HepG2 (cell line): Measurements from ENCODE around the gene C9orf50. TPM values are rescaled to one million over a fixed set of nuclear protein-coding genes. Genes with fewer than 3 reads are reported as not detected.

Source experiments
- CCDC6 ChIP-seq: sonication (generic); formaldehyde crosslinking; IDR thresholded peaks from 2 replicates; pipeline ENCODE4 v1.8.1; 2022; ENCODE audit warnings: mild to moderate bottlenecking, missing genetic modification reagents, moderate library complexity
- CSRNP2 ChIP-seq: sonication (generic); formaldehyde crosslinking; conservative IDR thresholded peaks from 2 replicates; pipeline ENCODE4 v1.8.0; 2022; ENCODE audit warnings: low read depth, missing genetic modification reagents
- ETV5 ChIP-seq: IDR thresholded peaks from 2 replicates; pipeline ENCODE4 v1.6.1; 2018; ENCODE audit warnings: missing biosample characterization, missing genetic modification reagents, inconsistent platforms, borderline replicate concordance
- ETV6 ChIP-seq: sonication (generic); formaldehyde crosslinking; conservative IDR thresholded peaks from 2 replicates; pipeline ENCODE4 v1.4.0; 2020; ENCODE audit warnings: missing genetic modification reagents
- FLYWCH1 ChIP-seq: sonication (generic); formaldehyde crosslinking; IDR thresholded peaks from 2 replicates; pipeline ENCODE4 v1.8.1; 2023; ENCODE audit warnings: mild to moderate bottlenecking, missing genetic modification reagents
- FOSL2 ChIP-seq: sonication (generic); formaldehyde crosslinking; IDR thresholded peaks from 2 replicates; pipeline ENCODE4 v1.4.0; 2020; ENCODE audit warnings: missing genetic modification reagents
- HNRNPLL ChIP-seq: fragments of 200-400 bp; formaldehyde crosslinking; IDR thresholded peaks from 2 replicates; pipeline ENCODE4 v1.6.1; 2017; ENCODE audit warnings: mild to moderate bottlenecking, low read depth, low read length; ENCODE audit not compliant: poor library complexity, severe bottlenecking
- KMT2A ChIP-seq: sonication (generic); formaldehyde crosslinking; IDR thresholded peaks from 2 replicates; pipeline ENCODE4 v1.4.0; 2020; ENCODE audit warnings: missing genetic modification reagents
- PITX1 ChIP-seq: sonication (generic); formaldehyde crosslinking; IDR thresholded peaks from 2 replicates; pipeline ENCODE4 v1.5.1; 2020; ENCODE audit warnings: mild to moderate bottlenecking, missing genetic modification reagents
- TRIM22 ChIP-seq: fragments of 450-650 bp; IDR thresholded peaks from 2 replicates; pipeline ENCODE4 v1.6.1; 2017
- ZBTB42 ChIP-seq: sonication (generic); formaldehyde crosslinking; IDR thresholded peaks from 2 replicates; pipeline ENCODE4 v1.5.0; 2020; ENCODE audit warnings: mild to moderate bottlenecking, missing genetic modification reagents
- ZNF337 ChIP-seq: sonication (generic); formaldehyde crosslinking; IDR thresholded peaks from 2 replicates; pipeline ENCODE4 v1.5.1; 2020; ENCODE audit warnings: missing genetic modification reagents, low read depth, mild to moderate bottlenecking, borderline replicate concordance
- ZNF432 ChIP-seq: sonication (generic); formaldehyde crosslinking; IDR thresholded peaks from 2 replicates; pipeline ENCODE4 v1.5.0; 2020; ENCODE audit warnings: missing genetic modification reagents, mild to moderate bottlenecking, borderline replicate concordance
- ZNF446 ChIP-seq: sonication (generic); formaldehyde crosslinking; IDR thresholded peaks from 2 replicates; pipeline ENCODE4 v1.5.0; 2020; ENCODE audit warnings: mild to moderate bottlenecking, missing genetic modification reagents
- ZNF512 ChIP-seq: sonication (generic); formaldehyde crosslinking; IDR thresholded peaks from 2 replicates; pipeline ENCODE4 v1.4.0; 2020; ENCODE audit warnings: mild to moderate bottlenecking, missing genetic modification reagents
- ZNF589 ChIP-seq: sonication (generic); formaldehyde crosslinking; conservative IDR thresholded peaks from 2 replicates; pipeline ENCODE4 v1.8.0; 2022; ENCODE audit warnings: mild to moderate bottlenecking, moderate library complexity, missing genetic modification reagents
- polyA plus RNA-seq, 8 experiments: library from polyadenylated mRNA; depleted of rRNA in 3 of 8; stranded (reverse) in 7 of 8; unstranded in 1 of 8; fragments of >200 nt; fragmentation: Illumina TruSeq in 4 of 8; extraction: Trizol in 4 of 8; gene quantifications; 2 replicates each; pipeline versions ENCODE4 v1.2.1 to v1.2.3, GENCODE V29; 2011 to 2016; ENCODE audit warnings: low read depth in 4 of 8, missing spikeins in 1 of 8, mixed read lengths in 1 of 8; ENCODE audit not compliant: insufficient read depth in 1 of 8
- total RNA-seq, 5 experiments: library from RNA; depleted of rRNA; stranded (reverse); fragments of >200 nt; fragmentation: Illumina TruSeq; extraction: Trizol; gene quantifications; 2 replicates each; pipeline ENCODE4 v1.2.3, GENCODE V29; 2016; ENCODE audit warnings: low read depth in 1 of 5
- TF ChIP-seq, protein P1 (sequence below): sonication (generic); formaldehyde crosslinking; IDR thresholded peaks from 2 replicates; pipeline ENCODE4 v1.4.0; 2020; ENCODE audit warnings: missing genetic modification reagents, borderline replicate concordance
- TF ChIP-seq, protein P2 (sequence below): sonication (generic); formaldehyde crosslinking; IDR thresholded peaks from 2 replicates; pipeline ENCODE4 v1.5.0; 2020; ENCODE audit warnings: mild to moderate bottlenecking, missing genetic modification reagents, borderline replicate concordance

Gene C9orf50
- total and polyA plus RNA-seq, 2 of the 13 experiments (the other 11 are each of a cell fraction or from before 2014, with no cell fraction given), result not detected

GRCh38 chr9:129568560-129569501 lies 52.1 kb downstream of the C9orf50 start (continued):
- TF ChIP-seq CSRNP2 (CRISPR knock-in tag) (no peak), CCDC6 (CRISPR knock-in tag) (peak; percentile 43; the same call in 1 of the 2 replicates), ZNF512 (no peak), PITX1 (CRISPR knock-in tag) (no peak), ZNF337 (no peak), ETV5 (CRISPR knock-in tag) (no peak), ZNF446 (CRISPR knock-in tag) (no peak), HNRNPLL (peak; percentile 39), ZBTB42 (CRISPR knock-in tag) (no peak), FLYWCH1 (CRISPR knock-in tag) (no peak), ZNF432 (CRISPR knock-in tag) (no peak), KMT2A (CRISPR knock-in tag) (no peak; the same call in 1 of the 2 replicates), ETV6 (no peak), TRIM22 (no peak), FOSL2 (no peak), ZNF589 (CRISPR knock-in tag) (no peak)
- TF ChIP-seq, protein P1, sequence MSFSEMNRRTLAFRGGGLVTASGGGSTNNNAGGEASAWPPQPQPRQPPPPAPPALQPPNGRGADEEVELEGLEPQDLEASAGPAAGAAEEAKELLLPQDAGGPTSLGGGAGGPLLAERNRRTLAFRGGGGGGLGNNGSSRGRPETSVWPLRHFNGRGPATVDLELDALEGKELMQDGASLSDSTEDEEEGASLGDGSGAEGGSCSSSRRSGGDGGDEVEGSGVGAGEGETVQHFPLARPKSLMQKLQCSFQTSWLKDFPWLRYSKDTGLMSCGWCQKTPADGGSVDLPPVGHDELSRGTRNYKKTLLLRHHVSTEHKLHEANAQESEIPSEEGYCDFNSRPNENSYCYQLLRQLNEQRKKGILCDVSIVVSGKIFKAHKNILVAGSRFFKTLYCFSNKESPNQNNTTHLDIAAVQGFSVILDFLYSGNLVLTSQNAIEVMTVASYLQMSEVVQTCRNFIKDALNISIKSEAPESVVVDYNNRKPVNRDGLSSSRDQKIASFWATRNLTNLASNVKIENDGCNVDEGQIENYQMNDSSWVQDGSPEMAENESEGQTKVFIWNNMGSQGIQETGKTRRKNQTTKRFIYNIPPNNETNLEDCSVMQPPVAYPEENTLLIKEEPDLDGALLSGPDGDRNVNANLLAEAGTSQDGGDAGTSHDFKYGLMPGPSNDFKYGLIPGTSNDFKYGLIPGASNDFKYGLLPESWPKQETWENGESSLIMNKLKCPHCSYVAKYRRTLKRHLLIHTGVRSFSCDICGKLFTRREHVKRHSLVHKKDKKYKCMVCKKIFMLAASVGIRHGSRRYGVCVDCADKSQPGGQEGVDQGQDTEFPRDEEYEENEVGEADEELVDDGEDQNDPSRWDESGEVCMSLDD (CRISPR knock-in tag), result 0 out of 2 replicates have a peak, but pooled peaks have one; percentile 35
- TF ChIP-seq, protein P2, sequence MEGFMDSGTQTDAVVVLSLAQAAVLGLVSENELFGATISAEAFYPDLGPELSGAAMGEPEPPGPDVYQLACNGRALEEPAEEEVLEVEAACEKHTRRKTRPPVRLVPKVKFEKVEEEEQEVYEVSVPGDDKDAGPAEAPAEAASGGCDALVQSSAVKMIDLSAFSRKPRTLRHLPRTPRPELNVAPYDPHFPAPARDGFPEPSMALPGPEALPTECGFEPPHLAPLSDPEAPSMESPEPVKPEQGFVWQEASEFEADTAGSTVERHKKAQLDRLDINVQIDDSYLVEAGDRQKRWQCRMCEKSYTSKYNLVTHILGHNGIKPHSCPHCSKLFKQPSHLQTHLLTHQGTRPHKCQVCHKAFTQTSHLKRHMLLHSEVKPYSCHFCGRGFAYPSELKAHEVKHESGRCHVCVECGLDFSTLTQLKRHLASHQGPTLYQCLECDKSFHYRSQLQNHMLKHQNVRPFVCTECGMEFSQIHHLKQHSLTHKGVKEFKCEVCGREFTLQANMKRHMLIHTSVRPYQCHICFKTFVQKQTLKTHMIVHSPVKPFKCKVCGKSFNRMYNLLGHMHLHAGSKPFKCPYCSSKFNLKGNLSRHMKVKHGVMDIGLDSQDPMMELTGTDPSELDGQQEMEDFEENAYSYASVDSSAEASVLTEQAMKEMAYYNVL (CRISPR knock-in tag), result 0 out of 2 replicates have a peak, but pooled peaks have one; percentile 11
